GM21528 (cell line): Measurements from ENCODE around the gene MPRIP.
"Not testable (repeated sequence)": the region's sequence is repeated elsewhere in the genome, so short reads cannot be mapped to it uniquely, and the experiment has no call there.

Source experiments
- ATAC-seq: cut with Tn5 transposase; IDR thresholded peaks from one replicate; pipeline ENCODE4 v1.9.1; 2021; ENCODE audit warnings: mild to moderate bottlenecking, moderate library complexity; ENCODE audit not compliant: unreplicated experiment, low FRiP score

The MPRIP gene

DNA sequence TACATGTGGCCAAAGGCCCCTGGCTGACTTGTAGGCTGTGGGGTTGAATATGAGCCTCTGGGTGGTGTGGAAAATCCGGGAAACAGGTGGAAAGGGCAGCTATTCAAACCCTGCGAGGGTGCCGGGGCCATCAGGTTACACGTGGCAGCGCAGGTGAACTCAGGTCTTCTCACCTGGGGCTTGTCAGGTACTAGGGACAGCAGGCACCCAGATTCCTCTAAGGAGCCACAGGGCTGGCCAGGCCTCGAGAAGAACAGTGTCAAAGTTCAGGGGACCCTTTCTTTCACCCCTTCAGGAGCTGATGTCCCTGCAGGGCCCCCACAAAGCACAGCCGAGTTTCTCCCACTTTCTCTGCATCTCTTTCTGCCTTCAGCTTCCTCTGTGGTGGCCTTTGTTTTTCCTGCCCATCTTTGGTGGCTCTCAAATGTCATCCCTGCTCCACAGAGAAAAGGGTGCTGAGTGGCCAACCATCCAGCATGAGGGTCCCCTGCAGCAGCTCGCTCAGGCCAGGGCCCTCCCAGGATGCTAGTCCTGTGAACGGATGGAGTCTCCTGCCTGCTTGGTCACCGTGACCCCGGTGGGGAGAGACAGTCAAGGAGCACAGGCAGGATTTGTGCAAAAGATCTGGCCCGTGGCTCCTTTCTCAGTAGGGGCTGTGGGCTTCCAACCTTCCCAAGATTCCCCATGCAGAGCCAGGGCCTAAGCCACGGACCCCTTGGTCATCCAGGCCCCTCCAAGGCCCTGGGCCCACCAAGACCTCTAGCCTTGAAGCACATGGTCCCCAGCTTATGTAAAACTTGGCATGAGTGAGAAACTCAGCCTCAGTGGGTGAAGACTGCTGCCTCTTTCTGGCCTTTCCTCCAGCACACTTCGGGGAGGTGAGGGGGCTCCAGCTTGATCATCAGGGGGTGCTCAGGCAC lies 28.2 kb upstream of the MPRIP start:
- not testable (repeated sequence) for ATAC-seq

DNA sequence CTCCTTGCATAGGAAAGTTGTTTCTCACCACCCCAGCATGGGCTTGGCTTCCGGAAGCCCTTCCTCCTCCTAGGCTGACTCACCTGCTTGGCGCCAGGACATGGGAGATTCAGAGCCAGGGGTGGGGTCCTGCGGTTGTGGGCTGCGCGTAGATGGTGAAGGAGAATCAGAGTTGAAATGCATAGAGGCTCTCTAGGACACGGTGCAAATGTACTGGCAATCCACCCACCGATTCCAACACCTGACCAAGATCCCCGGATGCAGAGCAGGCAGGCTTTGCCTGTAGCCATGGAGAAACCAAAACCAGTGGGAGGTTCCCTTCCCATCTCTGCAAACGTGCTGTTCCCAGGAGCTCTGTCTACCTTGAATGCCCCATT lies 27.5 kb upstream of the MPRIP start:
- not testable (repeated sequence) for ATAC-seq

DNA sequence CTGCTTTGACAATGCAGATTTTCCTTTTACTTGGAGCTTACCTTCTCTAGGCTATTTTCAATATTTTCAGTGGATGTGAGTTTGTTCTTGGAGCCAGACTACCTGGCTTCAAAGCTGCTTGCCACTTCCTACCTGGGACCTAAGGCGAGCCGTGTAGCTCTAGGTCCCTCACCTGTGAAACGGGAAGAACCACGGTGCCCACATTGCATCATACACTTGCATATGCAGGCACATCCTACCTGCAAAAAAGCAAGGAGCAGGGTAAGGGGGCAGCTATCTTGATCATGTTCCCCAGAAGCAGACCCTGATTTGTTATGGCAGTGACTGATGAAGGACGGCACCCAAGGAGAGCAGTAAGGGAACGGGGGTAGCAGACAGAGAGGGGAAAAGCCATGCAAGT lies 27.0 kb upstream of the MPRIP start:
- no peak for ATAC-seq

DNA sequence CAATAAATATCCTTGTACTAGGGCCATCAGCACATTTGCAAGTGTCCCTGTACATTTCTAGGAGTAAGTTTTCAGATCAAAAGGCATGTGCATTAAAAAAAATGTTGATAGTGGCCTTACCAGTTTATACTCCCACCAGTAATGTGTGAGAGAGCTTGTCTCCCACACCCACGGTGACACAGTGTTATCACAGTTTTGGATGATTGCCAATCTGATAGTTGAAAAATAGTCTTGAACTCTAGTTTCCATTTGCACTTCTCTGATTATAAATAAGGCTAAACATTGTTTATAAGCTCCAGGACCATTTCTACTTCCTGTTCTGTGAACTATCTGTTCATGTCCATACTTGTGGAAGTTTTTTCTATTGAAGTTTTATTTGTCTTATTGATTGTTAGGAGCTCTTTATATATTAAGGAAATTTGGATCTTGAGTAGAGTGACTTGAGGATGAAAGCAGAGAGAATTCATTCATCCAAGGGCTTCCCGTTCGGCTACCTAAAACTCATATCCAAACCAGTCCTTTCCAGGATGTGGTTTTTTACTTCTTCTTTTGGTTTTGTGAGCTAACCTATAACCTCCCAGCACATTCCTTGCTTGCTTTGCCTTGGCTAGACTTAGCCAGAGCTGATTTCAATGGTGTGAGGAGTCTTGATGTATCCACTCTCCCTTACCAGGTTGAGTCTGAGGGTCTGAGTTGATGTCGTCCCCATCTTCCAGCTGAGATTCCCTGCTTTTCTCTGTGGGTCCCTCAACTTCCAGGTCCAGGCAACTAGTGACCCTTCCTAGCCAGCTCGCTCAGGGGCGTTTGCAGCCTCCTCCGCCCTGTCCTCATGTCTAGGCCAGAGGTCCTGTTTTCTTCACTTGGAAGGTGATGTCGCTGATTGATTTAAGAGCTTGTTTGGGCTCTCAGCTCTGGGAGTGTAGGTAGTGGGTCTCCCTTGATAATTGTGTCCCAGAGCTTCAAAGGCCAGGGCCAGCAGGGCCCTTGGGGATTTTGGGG lies 25.8 kb upstream of the MPRIP start:
- ATAC-seq: not testable (repeated sequence)

DNA sequence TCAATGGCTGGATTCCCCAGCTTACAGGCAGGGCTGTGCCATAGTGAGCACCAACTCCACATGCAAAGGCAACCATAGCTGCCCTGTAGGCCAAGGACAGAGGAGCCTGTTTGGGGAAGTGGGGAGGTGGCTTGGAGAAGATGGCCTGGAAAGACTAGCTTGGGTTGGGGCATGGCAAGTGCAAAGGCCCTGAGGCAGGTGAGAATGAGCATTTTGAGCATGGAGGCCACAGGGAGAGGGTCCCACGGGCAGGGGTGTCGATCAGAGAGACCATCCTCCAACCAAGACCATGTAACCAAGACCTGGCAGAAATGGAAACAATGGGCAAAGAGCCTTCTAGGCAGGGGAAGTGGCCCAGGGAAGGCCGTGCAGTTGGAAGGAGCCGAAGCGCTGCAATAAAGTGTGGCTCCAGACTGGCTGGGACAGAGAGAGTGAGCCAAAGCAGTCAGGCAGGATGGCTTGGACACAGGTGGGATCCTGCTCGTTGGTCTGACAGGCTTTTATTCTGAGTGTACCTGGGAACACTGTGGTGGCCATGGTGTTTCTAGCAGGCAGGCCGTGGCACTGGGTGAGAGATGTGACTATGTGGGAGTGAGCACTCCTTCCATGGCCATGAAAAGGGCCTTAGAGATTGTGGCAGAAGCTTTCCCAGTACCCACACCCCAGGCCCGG lies 24.8 kb upstream of the MPRIP start:
- ATAC-seq: no peak

DNA sequence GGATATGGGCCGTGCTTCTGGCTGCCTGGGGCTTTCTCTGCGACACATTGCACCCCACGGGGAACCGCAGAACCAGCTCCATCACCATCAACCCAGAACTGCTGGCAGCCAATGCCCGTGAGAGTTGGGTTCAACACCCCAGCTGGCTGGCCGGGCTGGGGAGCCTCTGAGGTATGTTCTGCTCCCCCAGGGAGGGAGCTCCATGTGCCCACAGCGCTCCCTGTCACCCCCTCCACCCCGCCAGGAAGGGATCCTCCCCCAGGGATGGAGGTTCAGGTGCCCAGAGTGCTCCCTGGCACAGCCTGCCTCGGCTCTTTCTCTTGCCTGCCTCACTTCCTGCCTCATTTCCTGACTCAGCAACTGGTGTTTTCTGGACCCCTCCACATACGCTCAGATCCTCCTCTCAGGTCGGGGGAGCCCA lies 24.2 kb upstream of the MPRIP start:
- ATAC-seq: no peak

DNA sequence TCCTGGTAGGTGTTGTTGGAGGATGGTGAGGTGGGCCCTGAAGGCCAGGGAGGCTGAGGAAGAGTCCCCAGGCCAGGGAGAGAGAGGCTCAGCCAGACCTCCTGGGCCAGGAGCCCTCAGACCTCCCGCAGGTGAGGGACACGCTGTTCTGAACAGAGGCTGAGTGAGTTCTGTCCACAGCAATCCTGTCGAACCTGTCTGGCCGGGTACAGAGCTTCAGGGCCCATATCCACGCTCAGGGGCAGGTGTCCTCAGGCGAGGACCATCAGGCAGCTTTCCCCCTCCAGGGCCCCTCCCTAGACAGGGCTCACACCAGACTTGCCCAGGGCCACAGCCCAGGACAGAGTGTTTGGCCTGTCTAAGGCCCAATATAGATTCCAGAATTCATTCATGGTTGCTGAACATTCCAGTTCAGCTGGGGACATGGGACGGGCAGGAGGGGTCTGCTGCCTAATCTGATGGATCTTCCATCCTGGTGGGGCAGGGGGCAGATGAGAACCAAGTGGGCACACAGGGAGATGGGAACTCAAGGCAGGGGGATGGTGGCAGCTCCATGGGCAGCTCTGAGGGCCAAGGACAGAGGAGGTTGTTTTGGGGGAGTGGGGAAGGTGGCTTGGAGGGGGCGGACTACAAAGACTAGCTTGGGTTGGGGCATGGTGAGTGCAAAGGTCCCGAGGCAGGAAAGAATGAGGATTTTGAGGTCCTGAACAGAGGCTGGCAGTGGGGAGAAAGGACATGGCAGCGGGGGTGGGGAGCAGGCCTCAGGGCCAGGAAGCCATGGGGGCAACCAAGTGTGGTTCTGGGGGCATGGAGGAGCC lies 23.4 kb upstream of the MPRIP start:
- no peak for ATAC-seq

DNA sequence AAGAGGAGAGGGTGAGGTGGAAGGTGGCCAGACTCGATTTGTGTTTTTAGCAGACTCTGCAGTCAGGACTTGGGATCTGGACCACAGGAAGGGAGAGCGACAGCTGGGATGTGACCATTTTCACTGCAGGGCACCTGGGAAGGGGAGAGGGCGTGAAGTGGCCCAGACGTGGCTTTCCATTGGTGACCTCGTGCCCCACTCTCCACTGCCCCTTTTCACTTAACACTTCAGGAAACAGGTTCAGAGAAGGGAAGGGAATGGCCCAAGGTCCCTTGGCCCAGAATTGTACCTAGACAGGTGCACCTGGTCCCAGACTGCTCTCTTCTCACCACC lies 22.9 kb upstream of the MPRIP start:
- no peak for ATAC-seq

DNA sequence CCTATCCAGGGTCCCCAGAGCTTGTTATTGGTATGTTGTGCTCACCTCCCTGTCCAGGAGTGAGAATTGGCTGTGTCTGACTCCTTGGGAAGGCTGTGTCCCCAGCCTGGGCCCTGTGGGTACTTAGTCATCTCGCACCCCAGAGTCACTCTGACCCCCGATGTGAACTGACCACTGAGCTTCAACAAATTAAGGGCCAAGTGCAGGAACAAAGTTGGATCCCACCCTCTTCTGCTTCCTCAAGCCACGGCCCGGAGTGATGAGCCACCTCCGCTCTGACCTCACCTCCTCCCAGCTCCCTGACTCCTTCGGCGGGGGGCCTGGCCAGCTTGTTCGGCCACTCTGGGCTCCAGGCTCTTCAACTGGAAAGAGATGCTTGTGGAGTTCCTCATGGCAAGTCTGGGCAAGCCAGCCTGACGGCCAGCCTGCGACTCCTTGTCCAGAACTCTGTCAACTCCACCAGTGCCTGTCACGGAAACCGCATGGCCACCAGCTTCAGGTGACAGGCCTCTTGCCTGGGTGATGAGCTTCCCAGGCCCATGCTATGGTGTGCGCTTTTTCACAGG lies 22.3 kb upstream of the MPRIP start:
- no peak for ATAC-seq

DNA sequence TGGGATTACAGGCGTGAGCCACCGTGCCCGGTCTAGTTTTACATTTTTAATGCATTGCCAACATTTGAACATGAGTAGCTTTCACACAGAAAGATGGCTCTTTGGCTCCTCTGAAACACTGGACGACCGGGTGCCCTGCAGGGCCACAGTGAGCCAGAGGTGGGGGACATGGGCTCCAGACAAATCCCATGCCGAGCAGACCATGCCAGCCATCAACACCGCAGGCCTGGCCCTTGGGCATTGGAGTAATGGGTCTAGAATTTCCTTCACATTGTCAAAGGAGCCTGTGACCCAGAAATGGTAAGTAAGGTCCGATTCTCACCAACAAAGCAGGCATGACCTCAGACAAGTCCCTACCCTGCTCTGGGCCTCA lies 21.4 kb upstream of the MPRIP start:
- ATAC-seq: no peak

DNA sequence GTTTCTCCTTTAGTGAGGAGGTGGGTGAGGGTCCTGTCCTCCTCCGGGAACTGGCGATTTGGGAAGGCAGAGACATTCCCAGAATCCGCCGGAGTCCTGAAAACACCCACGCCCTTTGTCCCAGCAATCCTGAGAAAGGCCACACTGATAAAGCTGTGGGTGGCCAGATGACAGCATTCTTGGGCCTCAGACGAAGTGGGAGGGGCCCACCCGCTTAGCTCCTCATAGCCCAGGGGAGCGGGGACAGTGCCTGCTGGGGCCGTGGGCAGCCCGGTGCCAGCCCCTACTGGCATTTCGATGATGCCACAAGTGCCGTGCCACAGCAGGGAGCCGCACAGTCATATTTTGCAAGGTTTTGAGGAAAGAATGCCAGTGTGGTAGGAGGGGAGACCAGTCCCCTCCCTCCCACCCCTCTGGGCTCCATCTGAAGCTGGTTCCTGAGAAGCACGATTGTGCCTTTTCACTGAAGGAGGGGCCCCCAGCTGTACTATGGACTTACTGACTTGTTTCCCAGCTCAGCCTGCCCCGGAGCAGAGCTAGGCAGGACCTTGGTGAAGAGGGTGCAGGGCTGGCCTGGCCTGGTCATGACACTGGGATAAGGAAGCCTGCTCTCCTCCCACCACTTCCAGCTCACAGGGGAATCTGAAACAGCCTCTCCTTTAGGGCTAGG lies 20.9 kb upstream of the MPRIP start:
- ATAC-seq: no peak

DNA sequence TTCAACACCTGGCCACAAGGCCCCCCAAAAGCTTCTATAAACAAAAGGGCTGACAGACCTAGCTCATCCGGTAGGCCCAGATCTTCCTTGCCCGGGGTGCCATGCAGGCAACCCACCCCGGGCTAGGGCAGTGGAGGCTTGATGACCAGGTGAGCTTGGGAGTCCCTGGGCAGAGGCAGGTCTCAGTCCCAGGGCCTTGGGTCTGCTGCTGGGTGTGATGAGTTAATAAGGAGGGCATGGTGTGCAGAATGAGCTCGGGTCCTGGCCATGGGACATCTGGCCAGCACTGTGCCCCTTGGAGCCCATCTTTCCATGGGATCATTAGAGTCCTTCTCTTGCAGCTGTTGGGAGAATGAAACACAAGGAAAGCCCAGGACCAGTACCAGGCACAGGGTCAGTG lies 20.2 kb upstream of the MPRIP start:
- ATAC-seq: no peak

DNA sequence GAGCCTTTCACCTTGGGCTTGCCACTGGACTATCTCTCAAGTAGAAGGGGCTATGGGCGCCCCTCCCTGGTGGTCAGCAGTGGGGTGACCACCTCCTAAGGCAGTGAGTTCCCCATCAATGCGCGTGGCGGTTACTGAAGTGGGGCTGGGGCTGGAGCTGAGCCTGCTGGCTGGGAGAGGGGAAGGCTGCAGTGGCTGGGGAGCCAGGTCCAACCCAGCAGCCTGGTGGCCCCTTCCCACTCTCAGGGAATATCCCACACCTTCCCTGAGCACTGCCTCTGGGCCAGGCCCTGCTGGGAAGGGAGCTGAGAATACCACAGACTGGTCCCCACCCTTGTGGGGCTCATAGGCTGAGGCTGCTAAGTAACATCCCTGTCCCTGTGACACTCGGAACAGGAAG lies 19.8 kb upstream of the MPRIP start:
- ATAC-seq: no peak

DNA sequence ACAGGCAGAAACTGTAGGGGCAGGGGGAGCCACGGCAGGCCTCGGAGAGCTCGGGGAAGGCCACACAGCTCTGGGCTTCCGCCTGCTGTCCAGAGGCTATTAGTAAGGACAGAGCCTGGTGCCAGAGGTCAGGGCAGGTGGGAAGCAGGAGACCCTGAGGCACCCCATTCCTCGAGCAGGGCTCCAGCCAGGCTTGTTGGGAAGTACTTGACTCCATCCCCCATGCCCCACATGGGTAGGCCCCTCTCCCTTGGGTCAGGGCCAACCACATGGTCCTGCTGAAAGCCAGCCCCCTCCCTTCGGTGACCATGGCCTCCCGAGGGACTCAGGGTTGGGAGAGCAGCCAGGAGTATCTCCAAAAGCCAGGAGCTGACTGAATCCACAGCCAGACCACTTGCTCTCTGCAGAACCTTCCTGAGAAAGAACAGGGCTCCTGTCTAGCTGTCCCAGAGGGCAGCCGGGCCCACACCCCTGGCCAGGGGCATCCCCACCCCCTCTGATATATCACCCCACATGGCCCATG lies 17.4 kb upstream of the MPRIP start:
- ATAC-seq: no peak

DNA sequence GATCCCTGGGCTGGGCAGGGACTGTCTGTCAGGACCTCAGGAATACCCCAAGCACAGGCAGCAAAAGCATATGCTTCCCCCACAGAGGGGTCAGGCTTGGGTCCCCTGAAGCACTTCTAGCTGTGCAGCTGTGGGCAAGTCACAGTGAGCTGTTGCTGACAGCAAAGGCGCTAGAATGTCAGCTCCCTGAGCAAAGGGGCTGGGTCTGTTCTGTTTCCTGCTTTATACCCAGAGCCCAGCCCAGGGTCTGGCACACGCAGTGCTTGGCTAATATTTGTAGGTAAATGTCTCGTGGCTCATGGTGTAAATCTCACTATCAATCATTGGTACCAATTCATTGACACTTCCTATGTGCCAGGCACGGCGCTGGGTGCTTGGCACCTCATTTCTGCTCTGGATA lies 16.6 kb upstream of the MPRIP start:
- no peak for ATAC-seq

DNA sequence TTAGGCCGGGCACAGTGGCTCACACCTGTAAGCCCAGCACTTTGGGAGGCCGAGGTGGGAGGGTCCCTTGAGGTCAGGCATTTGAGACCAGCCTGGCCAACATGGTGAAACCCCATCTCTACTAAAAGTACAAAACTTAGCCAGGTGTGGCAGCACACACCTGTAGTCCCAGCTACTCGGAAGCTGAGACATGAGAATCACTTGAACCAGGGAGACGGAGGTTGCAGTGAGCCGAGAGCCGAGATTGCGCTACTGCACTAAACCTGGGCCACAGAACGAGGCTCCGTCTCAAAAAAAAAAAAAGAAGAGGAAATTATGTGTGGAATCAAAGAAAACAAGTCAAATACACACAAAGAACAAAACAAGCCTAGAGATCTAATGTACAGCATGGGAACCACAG lies 16.1 kb upstream of the MPRIP start:
- ATAC-seq: no peak

DNA sequence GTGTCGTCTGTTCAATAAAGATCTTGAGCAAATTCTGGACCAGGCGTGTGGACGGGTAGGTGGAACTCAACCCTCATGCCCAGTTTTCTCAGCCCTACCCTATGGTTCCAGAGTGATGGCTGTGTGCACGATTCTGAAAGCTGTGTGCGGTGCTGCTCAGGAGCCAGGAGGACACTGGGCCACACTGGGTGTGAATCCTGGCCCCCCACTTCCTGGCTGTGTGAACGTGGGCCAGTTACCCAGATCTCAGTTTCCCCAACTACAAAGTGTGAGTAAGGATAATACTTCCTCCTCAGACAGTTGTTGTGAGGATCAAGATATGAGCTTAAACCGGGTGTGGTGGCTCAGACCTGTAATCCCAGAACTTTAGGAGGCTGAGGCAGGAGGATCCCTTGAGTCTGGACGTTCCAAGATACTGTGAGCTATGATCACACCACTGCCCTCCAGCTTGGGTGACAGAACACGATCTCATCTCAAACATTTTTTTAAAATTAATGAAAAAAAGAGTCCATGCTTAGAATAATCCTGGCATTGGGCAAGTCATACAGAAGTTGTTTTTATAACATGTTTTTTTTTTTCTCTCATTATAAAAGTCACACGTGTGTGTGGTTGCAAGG lies 14.7 kb upstream of the MPRIP start:
- no peak for ATAC-seq

DNA sequence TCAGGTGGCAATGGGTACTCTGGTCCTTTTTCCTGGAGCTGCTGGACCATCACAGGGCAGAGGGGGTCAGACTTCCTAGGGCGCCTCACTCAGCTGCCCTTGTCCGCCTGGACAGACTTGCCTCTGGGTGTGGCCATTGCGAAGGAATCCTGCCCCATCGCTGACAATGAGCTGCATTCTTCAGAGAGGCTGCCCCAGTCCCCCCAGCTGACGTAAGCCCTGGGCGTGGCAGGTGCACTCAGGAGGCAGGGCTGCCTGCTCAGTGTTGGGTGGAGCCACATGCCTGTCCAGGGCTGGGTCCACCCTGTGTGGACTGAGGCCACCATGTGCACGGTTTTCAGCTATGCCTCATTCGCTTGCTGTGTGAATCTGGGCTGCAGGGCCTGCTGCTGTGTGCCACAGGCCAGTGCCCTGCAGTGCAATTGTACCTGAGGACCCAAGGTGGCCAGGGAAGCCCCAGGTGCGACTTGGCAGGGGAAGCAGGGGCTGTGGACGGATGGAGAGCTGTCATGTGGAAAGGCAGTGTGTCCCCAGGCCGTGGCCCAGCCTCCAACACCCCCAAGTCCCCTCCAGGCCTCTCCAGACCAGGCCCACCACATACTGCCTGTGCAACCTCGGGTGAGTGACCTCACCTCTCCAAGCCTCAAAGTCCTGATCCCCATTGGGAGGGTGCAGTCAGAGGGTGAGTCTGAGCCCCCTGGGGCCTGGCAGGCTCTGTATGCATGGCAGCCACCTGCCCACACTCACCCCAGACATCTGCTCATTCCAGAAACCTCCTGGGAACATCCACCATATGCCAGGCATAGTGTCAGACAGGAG lies 14.0 kb upstream of the MPRIP start:
- no peak for ATAC-seq
